GM19025 (cell line): Measurements from ENCODE around the gene COL17A1.

Experiments
- ATAC-seq: cut with Tn5 transposase; IDR thresholded peaks from one replicate; pipeline ENCODE4 v1.9.1; 2021; ENCODE audit warnings: mild to moderate bottlenecking, low read depth, moderate library complexity; ENCODE audit not compliant: unreplicated experiment

Gene COL17A1

GRCh38 chr10:104099269-104099668, 13.6 kb upstream of the COL17A1 start:
- no peak for ATAC-seq

- ATAC-seq = no peak
These were observed 12.8 kb upstream of the COL17A1 start for GRCh38 chr10:104098358-104098925.

- ATAC-seq = no peak
These were observed 11.0 kb upstream of the COL17A1 start for GRCh38 chr10:104096692-104097091.

- no peak for ATAC-seq
These were observed 7.1 kb upstream of the COL17A1 start for GRCh38 chr10:104092749-104093148.

GRCh38 chr10:104090611-104091010, 4.9 kb upstream of the COL17A1 start:
- ATAC-seq = no peak

- no peak for ATAC-seq
These were observed 3.9 kb upstream of the COL17A1 start for GRCh38 chr10:104089621-104090020.

GRCh38 chr10:104088239-104088638, 2.6 kb upstream of the COL17A1 start:
- no peak for ATAC-seq

- no peak for ATAC-seq
These were observed 1.1 kb downstream of the COL17A1 start for GRCh38 chr10:104084482-104085142.

- no peak for ATAC-seq
These were observed 3.7 kb downstream of the COL17A1 start for GRCh38 chr10:104081998-104082397.

GRCh38 chr10:104080762-104081161, 4.9 kb downstream of the COL17A1 start:
- no peak for ATAC-seq

- no peak for ATAC-seq
These were observed 8.0 kb downstream of the COL17A1 start for GRCh38 chr10:104077663-104078151.

GRCh38 chr10:104077247-104077646, 8.4 kb downstream of the COL17A1 start:
- no peak for ATAC-seq

- ATAC-seq = no peak
These were observed 8.9 kb downstream of the COL17A1 start for GRCh38 chr10:104076743-104077160.

GRCh38 chr10:104074505-104074904, 11.2 kb downstream of the COL17A1 start:
- ATAC-seq = no peak

GRCh38 chr10:104072786-104073185, 12.9 kb downstream of the COL17A1 start:
- ATAC-seq = no peak

GRCh38 chr10:104069613-104070012, 16.1 kb downstream of the COL17A1 start:
- no peak for ATAC-seq

GRCh38 chr10:104067525-104067924, 18.2 kb downstream of the COL17A1 start:
- no peak for ATAC-seq

- no peak for ATAC-seq
These were observed 18.7 kb downstream of the COL17A1 start for GRCh38 chr10:104066945-104067344.

GRCh38 chr10:104065748-104066147, 19.9 kb downstream of the COL17A1 start:
- no peak for ATAC-seq

GRCh38 chr10:104061196-104061595, 24.5 kb downstream of the COL17A1 start:
- no peak for ATAC-seq

- ATAC-seq = no peak
These were observed 26.3 kb downstream of the COL17A1 start for GRCh38 chr10:104059364-104059763.

GRCh38 chr10:104057717-104058116, 28.0 kb downstream of the COL17A1 start:
- ATAC-seq = no peak
